K562 (cell line): ENCODE measurements around the gene CLCA1.

Experiments
- GABPA ChIP-seq: fragments of 200-800 bp; sonication (Bioruptor generic); conservative IDR thresholded peaks from 2 replicates; pipeline ENCODE4 v1.6.1; 2016; ENCODE audit warnings: low read depth, missing genetic modification characterization, missing compliant biosample characterization
- POLR2AphosphoS5 ChIP-seq: IDR thresholded peaks from 2 replicates; pipeline ENCODE4 v1.6.1; 2011; ENCODE audit warnings: mild to moderate bottlenecking, low read depth, low read length, moderate library complexity; ENCODE audit not compliant: control insufficient read depth, insufficient read depth
- RBM22 ChIP-seq: fragments of 200-400 bp; formaldehyde crosslinking; IDR thresholded peaks from 2 replicates; pipeline ENCODE4 v1.6.1; 2018; ENCODE audit warnings: low read length, low read depth; ENCODE audit not compliant: poor library complexity, severe bottlenecking
- SMC3 ChIP-seq: conservative IDR thresholded peaks from 2 replicates; pipeline ENCODE4 v1.6.1; 2011; ENCODE audit warnings: low read depth, low read length, improper control_type of control experiment; ENCODE audit not compliant: insufficient read depth
- TF ChIP-seq, protein P1 (sequence below), 2 experiments: fragments of 450-650 bp in 1 of 2; IDR thresholded peaks; 2 replicates each; pipeline ENCODE4 v1.6.1; 2011 to 2017; ENCODE audit warnings: low read depth in 2 of 2, antibody characterized with exemption in 1 of 2, borderline replicate concordance in 1 of 2, low read length in 1 of 2, mild to moderate bottlenecking in 1 of 2, mixed read lengths in 1 of 2; ENCODE audit not compliant: control insufficient read depth in 1 of 2

DNA sequence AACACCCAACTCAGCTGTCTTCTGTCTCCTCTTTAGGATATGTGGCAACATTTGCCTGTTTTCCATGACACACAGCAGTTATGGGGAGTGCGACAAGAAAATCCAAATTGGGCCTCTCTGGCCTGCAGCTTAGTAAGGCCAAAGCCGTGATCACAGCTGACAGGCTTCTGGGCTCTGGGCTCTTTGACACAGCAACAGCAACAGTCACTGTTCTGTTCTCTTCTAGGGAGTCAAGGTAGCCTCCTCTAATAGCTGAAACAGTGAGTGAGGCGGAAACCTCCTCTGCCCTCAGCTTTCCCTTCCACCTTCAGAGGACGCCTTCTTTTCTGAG is 19.0 kb downstream of the CLCA1 start:
- TF ChIP-seq, protein P1, sequence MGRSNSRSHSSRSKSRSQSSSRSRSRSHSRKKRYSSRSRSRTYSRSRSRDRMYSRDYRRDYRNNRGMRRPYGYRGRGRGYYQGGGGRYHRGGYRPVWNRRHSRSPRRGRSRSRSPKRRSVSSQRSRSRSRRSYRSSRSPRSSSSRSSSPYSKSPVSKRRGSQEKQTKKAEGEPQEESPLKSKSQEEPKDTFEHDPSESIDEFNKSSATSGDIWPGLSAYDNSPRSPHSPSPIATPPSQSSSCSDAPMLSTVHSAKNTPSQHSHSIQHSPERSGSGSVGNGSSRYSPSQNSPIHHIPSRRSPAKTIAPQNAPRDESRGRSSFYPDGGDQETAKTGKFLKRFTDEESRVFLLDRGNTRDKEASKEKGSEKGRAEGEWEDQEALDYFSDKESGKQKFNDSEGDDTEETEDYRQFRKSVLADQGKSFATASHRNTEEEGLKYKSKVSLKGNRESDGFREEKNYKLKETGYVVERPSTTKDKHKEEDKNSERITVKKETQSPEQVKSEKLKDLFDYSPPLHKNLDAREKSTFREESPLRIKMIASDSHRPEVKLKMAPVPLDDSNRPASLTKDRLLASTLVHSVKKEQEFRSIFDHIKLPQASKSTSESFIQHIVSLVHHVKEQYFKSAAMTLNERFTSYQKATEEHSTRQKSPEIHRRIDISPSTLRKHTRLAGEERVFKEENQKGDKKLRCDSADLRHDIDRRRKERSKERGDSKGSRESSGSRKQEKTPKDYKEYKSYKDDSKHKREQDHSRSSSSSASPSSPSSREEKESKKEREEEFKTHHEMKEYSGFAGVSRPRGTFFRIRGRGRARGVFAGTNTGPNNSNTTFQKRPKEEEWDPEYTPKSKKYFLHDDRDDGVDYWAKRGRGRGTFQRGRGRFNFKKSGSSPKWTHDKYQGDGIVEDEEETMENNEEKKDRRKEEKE (IDR thresholded peaks at IDR 0.05; ENCODE audit: borderline replicate concordance in 1 of 2, control insufficient read depth in 1 of 2, low read depth in 2 of 2, low read length in 1 of 2) = no peak
- TF ChIP-seq RBM22 (no peak), POLR2AphosphoS5 (no peak), GABPA (tag) (no peak), SMC3 (no peak)
